ENCODE measurements around the gene C20orf204. TPM values are rescaled to one million over a fixed set of nuclear protein-coding genes. Genes with fewer than 3 reads are reported as not detected.

Gene C20orf204
- total and polyA plus RNA-seq, 3 donors from 2014 or later = 2.9 to 8.3 (median 4.5) TPM

GRCh38 chr20:64033981-64034493 lies 1.9 kb upstream of the C20orf204 start:
- Histone ChIP-seq H3K27ac (no peak overlapping the region), H3K36me3 (ENCODE audit: low read depth, missing control alignments) (no peaks in the 10 kb centered on the region), H3K9me3 (no peaks in the 10 kb centered on the region), H3K4me3 (no peak overlapping the region), H3K27me3 (no peaks in the 10 kb centered on the region), H3K4me1 (peaks cover 12% of the 10 kb centered on the region)
- DNase-seq = peak; percentile 56
- TF ChIP-seq CTCF (IDR thresholded peaks at IDR 0.05) (no peak), POLR2A (IDR thresholded peaks at IDR 0.05) (no peak)
- intact Hi-C loops (cut with DNase I; ENCODE audit: low total_unique reads) = no loop called here
- WGBS, 2 donors = 73 to 74% methylated on average over 3 to 11 of the region's 11 CpGs

- no peak for DNase-seq
- no peak overlapping the region for H3K4me3 ChIP-seq
- H3K36me3 ChIP-seq (ENCODE audit: low read depth, missing control alignments) = no peaks in the 10 kb centered on the region
- intact Hi-C loops (cut with DNase I; ENCODE audit: low total_unique reads) = no loop called here
- TF ChIP-seq CTCF (IDR thresholded peaks at IDR 0.05) (no peak), POLR2A (IDR thresholded peaks at IDR 0.05) (no peak)
- H3K27ac ChIP-seq = no peak overlapping the region
- no peaks in the 10 kb centered on the region for H3K9me3 ChIP-seq
- peaks cover 16% of the 10 kb centered on the region for H3K4me1 ChIP-seq
- WGBS, 2 donors = 85 to 91% methylated on average over 12 to 17 of the region's 17 CpGs
- H3K27me3 ChIP-seq = no peaks in the 10 kb centered on the region
Measured at GRCh38 chr20:64035066-64035932, 683 bp upstream of the C20orf204 start.

GRCh38 chr20:64036346-64037198 lies 590 bp downstream of the C20orf204 start:
- no peak overlapping the region for H3K27ac ChIP-seq
- H3K27me3 ChIP-seq = no peaks in the 10 kb centered on the region
- WGBS, 2 donors = 77 to 83% methylated on average over 1 to 17 of the region's 17 CpGs
- no peaks in the 10 kb centered on the region for H3K36me3 ChIP-seq (ENCODE audit: low read depth, missing control alignments)
- no peaks in the 10 kb centered on the region for H3K9me3 ChIP-seq
- H3K4me3 ChIP-seq = no peak overlapping the region
- no peak for TF ChIP-seq CTCF (IDR thresholded peaks at IDR 0.05)
- no peak for TF ChIP-seq POLR2A (IDR thresholded peaks at IDR 0.05)
- no peak for DNase-seq
- H3K4me1 ChIP-seq = peaks cover 17% of the 10 kb centered on the region
- intact Hi-C loops (cut with DNase I; ENCODE audit: low total_unique reads) = no loop called here

- intact Hi-C loops (cut with DNase I; ENCODE audit: low total_unique reads) = no loop called here
- H3K27ac ChIP-seq = no peak overlapping the region
- H3K4me3 ChIP-seq = no peak overlapping the region
- no peak for DNase-seq
- no peaks in the 10 kb centered on the region for H3K36me3 ChIP-seq (ENCODE audit: low read depth, missing control alignments)
- 40 to 67% methylated on average over 1 to 3 of the region's 3 CpGs for whole genome bisulfite sequencing, 2 donors
- TF ChIP-seq POLR2A (IDR thresholded peaks at IDR 0.05) = no peak
- no peak for TF ChIP-seq CTCF (IDR thresholded peaks at IDR 0.05)
- peaks cover 22% of the 10 kb centered on the region for H3K4me1 ChIP-seq
- no peaks in the 10 kb centered on the region for H3K9me3 ChIP-seq
- no peaks in the 10 kb centered on the region for H3K27me3 ChIP-seq
Measured at GRCh38 chr20:64037199-64037497, 1.2 kb downstream of the C20orf204 start.

Data from testis (tissue), 3 donors.